NCI-H510A (cell line): ENCODE measurements around the gene THOC6.

Experiments
- DNase-seq: peaks from one replicate; lab custom pipeline; 2025; lab: John Stamatoyannopoulos, UW

THOC6 gene

DNA sequence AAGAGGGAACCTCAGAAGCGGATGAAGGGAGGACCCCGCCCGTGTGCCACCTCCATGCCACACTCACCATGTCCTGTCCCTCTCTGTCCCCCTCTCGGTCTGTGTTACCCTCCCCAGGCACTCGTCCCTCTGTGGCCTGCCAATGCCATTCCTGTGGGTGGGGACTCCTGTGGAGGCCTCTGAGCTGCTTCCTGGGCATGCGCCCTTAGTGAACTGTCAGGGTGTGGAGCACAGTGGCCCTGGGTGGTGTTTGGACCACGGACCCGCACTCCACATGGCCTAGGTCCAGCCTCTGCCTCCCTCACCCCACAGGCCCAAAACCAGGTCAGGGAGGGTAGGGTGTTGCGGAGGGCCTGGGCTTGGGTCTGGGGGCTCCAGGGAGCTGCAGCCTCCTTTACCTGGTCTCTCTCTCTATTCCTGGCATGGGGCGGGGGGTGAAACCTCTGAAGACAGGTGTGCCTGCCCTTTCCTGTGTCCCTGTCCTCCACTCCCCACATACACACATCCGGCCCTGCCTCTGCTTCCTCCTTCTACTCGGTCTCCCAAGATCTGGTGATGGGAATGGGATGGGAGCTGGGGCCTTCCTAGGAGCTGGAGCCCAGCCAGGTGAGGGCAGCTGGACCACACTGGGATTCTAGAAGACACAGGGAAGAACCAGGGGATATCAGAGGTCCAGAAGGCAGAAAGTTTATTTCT lies 32.1 kb upstream of the THOC6 start:
- no peak for DNase-seq

DNA sequence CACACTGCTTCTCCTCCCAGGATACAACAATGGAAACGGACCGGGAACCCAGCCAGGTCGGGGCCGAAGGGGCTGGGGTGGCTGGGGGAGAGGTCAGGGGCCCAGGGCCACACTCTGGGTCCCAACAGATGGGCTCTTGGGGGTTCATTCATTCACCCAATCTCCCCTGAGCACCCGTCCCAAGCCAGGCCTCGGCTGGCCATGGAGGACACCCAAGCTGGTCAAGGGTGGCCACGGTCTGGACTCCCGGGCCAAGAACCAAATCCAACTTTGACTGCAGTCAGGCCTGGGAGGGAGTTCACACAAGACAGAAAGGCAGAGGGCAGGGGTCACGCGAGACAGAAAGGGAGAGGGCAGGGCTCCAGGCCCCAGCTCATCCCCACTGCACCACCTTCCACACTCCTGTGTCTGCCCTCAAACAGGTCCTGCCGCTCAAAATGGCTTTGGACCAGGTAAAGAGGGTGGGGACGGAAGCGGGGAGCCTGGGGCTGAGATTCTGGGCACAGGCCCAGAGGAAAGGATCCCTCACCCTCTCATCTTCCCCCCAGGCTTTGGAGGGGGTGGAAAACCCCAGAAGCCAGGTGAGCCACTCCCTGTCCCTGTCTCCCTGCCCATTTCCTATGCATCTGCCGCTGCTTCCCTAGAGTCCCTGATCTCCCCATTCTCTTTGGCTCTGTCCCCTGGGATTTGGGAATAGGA lies 31.3 kb upstream of the THOC6 start:
- DNase-seq, result no peak

DNA sequence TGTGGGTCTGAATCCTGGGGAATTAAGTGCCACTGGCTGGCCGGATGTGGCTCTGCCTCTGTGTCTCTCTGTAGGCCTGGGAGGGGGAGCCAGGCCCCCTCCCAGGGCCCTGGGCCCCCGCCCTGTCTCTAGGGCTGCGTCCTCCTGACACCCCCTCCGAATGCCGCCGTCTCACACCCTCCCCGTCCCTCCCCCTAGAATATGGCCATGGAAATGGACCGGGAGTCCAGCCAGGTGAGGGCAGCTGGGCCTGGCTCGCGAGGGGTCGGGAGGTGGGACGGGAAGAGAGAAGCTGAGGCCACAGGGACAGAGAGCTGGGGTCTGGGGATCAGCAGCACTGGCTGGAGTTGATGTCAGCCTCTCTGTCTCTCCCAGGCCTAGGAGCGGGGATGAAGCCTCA lies 27.5 kb upstream of the THOC6 start:
- no peak for DNase-seq

DNA sequence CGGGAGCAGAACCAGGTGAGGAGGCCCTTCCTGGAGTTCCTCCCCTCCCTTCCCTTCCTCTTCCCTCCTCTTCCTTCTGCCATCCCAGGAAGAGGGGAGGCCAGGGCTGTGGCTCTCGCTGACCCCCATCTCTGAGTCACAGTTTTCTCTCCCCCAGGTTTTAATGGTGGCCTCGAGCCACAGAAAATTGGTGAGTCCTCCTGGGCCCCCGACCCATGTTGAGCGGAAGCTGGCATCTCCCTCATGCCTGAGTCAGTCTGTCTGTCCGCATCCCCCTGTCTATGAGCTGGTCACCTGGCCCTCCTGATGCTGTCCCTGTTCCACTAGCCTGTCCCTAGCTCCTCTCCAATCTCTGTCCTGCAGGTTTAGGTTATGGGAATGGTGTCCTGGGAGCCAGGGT lies 23.9 kb upstream of the THOC6 start:
- no peak for DNase-seq

DNA sequence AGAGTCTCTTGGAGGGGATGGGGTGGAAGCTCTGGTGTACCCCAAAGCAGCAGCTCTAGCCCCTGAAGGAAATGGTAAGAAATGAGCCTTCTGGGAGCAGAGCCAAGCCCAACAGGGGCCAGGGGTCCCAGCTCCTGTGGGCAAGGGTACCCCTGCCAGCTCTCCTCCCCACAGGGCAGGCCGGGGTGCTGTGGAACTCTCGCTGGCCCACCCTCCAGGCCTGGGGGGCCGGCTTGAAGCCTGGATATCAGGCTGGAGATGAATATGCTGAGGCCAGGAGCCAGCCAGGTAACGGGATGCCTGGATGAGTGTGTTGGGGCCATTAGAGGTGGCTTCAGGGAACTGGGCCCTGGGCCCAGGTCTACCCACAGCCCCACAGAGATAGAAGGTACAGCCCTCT lies 23.3 kb upstream of the THOC6 start:
- DNase-seq, result no peak

DNA sequence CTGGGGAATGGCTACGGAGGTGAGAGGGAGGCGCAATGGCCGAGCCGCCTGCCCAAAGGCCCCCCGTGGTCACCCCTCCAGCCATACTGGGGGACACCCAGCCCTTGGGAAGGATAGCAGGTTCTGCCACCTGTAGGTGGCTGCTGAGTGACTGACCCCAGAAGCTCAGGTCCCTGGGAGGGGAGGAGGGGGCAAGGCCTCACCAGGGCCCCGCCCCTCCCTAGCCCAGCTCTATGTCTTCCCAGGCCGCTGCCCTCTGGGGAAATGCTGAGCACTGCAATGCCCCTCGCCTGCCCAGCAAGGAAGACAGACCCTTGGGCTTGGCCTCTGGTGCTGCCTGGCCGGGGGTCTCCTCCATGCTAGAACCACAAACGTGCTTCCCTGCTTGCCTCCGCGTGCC lies 22.5 kb upstream of the THOC6 start:
- no peak for DNase-seq

DNA sequence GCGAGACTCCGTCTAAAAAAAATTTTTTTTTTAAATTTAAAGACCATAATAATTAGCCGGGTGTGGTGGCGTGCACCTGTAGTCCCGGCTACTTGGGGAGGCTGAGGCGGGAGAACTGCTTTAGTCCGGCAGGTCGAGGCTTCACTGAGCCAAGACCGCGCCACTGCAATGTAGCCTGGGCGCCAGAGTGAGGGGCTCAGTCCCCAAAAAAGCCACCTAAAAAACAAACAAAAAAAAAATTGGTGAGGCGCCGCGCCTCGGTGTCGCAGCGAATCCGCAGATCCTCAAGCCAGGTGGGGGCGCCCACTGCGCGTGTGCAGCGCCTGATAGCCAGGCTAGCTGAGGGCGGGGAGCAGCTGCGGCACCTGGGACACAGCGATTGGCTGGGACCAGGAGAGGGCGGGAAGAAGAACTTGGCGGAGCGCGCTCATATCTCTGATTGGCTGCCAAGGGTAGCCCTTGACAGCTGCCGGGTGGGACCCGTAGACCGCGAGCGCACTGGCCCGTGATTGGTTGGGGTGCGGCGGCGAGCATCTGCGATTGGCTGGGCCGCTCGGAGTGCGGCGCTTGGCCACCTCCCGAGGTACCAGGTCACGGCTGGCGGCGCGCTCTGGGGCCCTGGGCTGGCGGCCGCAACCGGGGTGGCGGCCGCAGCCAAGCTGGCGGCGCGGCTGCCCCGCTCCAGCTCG lies 20.1 kb upstream of the THOC6 start:
- peak; percentile 90 for DNase-seq

DNA sequence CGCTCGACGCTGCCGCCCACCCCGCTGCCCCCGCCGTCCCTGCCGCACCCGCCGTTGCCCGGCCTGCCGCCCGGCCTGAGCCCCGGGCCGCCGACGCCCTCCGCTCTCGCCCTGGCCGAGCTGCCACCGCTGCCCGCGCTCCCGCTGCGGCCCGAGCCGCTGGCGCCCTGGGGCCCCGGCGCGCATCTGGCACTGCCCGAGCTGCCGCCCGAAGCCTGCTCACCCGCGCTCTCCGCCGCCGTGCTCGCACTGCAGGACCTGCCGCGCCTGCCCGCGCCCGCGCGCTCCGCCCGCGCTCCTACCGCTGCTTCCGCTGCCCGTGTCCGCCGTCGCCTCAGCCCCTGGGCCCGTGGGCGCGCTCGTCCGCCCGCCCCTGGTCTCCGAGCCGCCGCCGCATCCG lies 19.5 kb upstream of the THOC6 start:
- DNase-seq, result no peak

DNA sequence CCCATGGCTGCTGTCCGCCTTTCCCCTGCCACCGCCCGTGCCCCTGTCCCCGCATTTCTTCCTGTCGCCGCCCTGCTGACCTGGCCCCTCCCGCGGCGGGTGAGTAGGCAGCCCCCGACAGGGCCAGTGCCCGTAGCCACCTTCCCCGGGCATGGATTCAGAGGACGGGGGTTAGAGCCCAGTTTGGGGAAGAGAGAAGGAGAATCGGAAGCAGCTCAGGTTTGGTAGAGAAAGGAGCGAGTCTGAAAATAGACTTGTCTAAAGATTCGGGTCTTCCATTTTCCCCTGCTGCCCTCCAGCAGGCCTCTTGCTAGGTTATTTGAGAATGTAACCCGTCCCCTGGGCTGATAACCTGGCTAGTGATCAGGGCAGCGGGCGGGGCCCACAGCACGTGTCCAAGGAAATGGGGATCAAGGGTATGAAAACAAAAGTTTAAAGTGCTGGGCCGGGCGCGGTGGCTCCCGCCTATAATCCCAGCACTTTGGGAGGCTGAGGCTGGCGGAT lies 19.0 kb upstream of the THOC6 start:
- no peak for DNase-seq

DNA sequence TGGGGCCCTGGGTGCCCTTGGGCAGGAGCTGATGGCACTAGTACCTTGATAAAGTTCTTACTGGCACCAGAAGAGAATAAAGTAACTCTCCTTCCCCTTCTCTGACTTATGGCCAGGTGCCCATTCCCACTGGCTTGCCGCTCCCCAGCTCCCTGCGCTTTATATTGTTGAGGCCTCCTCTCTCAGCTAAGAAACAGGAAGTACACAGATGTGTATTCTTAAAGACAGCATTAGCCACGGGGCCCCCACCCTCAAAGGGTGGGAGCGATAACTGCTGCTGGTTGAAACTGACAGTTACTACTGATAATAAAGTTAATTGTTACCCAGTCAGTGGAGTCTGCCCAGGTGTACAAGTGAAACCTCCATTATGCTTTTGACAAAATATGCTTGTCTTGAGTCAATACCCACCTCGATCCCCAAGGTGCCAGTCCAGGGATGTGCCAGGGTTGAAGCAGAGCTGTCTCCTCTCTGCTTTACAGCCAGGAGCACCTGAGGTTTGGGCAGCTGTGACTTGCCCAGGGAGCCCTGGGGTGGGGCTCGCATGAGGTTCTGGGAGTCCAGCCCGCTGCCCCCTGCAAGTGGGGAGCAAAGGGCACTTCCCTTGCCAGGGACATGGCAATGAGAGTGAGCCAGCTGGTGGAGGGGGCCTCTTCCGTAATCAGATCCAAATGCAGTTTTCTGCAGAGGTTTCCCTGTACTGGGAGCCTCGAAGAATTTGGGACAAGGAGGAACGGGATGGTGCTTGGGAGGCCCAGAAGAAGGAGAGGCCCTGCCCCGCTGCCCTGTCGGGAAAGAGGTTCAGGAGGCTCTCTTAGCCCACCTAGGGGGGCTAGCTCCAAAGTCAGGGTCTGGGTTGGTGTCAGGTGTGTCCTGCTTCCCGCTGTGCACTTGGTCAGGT lies 16.5 kb upstream of the THOC6 start:
- DNase-seq, result no peak

DNA sequence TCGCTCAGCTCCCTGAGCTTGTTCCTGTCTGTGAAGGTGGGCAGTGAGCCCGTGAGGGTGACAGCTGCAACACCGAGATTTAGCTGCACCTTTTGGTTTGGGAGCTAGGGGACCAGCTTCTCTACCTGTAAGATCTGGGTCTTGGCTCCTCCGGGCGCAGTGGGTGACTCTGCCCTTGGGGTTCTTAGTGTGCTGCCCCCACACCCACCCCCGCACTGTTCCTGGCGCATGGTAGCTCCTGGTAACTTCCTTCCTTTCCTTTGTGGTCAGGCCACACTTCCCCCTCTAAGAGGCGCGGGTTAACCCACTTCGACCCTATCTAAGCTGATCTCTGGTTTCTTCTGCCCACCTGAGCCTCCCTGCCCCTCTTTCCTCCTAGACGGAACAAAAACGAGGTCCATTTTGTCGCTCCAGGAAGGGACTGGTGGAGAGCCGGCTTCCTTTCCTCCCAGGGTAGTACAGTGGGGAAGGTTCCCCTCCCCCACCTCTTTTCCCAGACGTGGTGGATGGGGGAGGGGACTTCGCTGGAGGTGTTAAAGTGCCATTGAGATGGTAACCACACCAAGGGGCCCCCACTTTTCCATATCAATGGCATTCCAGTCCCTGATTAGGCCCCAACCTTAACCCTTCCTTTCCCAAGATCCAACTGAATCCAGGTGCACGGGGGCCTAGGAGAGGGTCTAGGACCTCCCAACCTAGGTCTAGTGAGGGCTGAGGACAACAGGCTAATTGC lies 15.7 kb upstream of the THOC6 start:
- no peak for DNase-seq

DNA sequence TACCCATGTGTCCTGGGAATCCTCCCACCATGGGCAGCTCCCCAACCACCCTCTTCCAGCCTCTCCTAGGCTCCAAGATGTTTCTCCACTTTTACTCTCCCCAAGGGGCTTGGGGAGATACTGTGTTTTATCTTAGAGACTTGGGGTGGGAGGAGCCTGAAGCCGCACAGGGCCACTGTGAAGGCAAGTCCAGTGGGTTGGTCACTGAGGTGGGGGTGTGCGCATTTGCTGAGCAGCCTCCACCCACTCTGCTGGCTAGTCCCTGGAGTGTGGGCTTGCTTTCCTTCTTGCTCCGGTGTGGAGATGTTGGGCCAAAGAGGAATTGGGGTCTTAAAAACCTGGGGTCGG lies 15.2 kb upstream of the THOC6 start:
- no peak for DNase-seq

DNA sequence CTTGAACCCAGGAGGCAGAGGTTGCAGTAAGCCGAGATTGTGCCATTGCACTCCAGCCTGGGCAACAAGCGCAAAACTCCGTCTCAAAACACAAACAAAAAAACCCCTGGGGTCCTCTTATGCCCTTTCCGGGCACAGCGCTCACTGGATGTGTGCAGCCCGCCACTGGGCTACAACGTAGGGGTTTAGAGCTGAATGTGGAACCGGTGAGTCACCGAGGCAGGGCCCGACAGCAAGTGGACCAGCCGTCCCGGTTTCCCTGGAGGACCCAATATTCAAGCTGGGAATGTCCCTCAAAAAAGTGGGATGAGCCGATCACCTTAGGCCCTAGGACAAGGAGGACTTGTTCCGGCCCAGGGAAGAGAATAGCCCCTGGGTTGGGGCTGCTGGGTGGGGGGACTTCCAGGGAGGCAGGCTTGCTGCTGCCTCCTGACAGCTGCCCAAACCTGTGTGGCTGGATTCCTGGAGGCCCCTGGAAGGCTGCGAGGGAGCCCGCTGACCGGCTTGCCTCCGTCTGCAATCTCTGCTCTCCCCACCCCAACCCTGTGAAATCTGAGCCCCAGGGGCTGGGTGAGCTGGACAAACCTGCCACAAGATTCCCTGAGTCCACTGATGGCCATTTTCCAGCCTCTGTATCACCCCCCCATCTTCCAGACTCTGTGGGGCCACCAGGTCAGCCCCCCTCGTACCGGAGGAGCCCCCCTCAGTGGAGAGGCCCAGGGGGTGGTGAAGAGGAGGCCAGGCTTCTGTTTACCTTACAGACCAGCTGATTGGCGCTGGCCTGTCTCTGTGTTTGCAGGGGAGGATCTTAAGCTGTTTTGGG lies 14.1 kb upstream of the THOC6 start:
- no peak for DNase-seq

DNA sequence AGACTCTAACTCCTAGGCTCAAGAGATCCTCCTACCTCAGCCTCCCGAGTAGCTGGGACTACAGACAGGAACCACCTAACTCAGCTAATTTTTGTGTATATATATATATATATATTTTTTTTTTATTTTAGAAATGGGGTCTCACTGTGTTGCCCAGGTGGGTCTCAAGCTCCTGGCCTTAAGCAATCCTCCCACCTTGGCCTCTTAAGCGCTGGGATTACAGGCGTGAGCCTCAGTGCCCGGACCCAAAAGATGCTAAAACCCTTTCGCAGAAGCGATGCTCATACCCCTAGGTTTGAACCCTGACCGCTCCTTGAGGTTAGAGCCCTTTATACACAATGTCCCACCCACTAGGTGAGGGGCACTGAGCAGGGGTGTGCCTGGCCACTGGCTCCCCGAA lies 13.3 kb upstream of the THOC6 start:
- no peak for DNase-seq

DNA sequence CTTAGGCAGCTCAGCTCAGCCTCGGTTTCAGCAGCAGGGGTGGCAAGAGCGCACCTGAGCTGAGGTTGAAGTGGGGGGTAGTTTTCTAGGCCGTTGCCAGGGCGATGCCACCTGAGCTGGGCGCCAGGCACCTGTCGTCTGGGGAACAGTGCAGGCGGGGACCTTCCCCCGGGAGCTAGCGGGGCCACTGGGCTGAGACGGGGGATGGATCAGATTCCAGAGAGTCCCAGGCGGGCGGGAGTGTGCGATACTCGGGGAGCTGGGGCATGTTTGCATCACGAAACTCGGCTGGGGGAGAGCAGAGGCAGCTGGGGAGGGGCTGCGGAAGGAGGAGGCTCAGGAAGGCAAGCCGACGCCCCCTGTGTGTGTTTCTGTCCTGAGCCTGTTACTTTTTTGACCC lies 11.6 kb upstream of the THOC6 start:
- peak; percentile 64 for DNase-seq

DNA sequence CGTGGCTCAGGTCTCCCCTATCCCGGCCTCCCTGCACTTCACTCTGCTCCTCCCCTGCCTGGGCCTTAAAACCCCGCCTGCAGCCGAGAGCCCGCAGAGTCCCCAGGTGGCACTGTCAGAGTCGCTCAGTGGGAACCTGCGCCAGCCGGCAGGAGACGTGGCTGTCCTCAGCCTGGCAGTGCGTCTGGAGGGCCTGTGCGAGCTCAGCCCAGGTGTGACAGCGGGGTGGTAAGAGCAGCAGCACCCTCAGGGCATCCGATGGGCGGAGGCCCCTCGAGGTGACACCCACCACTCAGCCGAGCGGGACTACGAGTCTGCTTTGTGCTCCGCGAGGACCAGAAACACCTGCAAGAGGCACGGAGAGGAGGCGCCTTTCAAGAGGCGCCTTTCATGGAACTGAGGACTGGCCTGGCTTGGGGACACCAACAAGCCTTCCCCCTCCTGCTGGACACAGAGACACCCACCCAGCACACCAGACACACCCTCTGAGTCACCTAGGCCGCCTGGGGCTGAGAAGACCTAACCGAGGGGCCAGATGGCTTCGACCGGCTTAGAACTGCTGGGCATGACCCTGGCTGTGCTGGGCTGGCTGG lies 10.9 kb upstream of the THOC6 start, which contains the start of gene CLDN9:
Gene CLDN9 (plus strand): TSS at position 96 of the 593 bp plus-strand sequence. CDS start 440 bp downstream, at position 536.
- DNase-seq, result peak; percentile 79

DNA sequence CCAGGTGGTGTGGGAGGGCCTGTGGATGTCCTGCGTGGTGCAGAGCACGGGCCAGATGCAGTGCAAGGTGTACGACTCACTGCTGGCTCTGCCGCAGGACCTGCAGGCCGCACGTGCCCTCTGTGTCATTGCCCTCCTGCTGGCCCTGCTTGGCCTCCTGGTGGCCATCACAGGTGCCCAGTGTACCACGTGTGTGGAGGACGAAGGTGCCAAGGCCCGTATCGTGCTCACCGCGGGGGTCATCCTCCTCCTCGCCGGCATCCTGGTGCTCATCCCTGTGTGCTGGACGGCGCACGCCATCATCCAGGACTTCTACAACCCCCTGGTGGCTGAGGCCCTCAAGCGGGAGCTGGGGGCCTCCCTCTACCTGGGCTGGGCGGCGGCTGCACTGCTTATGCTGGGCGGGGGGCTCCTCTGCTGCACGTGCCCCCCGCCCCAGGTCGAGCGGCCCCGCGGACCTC lies 10.3 kb upstream of the THOC6 start:
- DNase-seq, result no peak

DNA sequence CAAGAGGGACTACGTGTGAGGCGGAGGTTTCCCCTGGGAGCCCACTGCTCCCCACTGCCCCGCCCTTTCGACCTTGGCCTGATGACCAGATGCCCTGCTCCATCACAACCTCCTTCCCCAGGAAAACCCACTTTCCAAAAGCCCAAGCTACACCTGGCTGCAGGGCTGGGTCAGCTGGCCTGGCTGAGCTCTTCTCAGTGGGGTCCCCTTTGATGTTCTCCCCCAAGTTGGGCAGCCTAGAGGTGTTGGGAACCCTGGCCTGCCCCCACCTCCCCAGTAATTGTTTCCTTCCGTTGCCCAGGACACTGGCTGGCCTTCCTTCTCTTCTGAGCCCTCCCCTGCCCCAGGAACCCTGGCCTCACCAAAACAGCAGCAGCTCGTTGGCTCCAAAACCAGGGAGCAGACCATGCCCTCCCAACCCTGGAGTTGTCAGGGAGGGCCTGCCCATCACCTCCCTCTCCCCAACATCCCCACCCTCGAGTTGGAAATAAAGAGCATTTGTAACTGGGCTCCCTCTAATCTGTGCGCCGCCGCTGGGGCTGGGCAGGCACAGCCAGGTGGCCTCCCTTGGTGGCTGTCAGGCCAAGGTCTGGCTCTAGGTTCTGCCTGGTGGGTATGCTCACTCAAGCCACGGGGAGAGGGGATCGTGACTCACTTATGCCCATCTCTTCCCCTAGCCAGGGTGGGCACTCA lies 9.7 kb upstream of the THOC6 start:
- no peak for DNase-seq

DNA sequence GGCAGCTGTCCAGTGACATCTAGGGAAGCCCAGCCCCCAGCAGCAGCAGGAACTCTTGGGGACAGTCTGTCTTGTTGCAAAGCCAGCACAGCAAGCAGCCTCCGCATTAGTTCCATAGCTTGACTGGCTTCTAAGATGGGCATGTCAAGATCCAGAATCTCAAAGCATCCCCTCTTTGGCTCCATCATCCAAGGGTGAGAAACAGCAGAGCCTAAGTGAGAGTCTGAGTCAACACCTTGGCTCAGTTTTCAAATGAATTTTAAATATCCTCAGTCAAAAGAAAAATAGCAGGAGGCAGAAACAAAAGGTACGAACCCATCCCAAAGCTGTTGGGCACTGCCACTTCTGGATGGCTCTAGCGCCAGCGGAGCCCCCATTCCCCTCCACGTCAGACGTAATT lies 8.9 kb upstream of the THOC6 start:
- no peak for DNase-seq
